ENCODE measurements around the gene STYK1.
"Not testable (repeated sequence)": the region's sequence is repeated elsewhere in the genome, so short reads cannot be mapped to it uniquely, and the experiment has no call there.

The STYK1 gene

GRCh38 chr12:10624605-10625004, 49.2 kb downstream of the STYK1 start:
- no peak overlapping the region for H3K27ac Mint-ChIP-seq
- H3K27me3 Mint-ChIP-seq, result no peaks in the 10 kb centered on the region
- H3K4me1 Mint-ChIP-seq (ENCODE audit: low read depth), result peaks cover 5% of the 10 kb centered on the region
- no peak overlapping the region for H3K4me3 Mint-ChIP-seq
- intact Hi-C loops (cut with micrococcal nuclease), result no loop called here
- no peaks in the 10 kb centered on the region for H3K9me3 Mint-ChIP-seq
- H3K36me3 Mint-ChIP-seq (ENCODE audit: low read depth), result no peaks in the 10 kb centered on the region

GRCh38 chr12:10623131-10623530, 50.7 kb downstream of the STYK1 start:
- Mint-ChIP-seq H3K27ac (no peak overlapping the region), H3K36me3 (ENCODE audit: low read depth) (no peaks in the 10 kb centered on the region), H3K4me3 (no peak overlapping the region), H3K9me3 (no peaks in the 10 kb centered on the region), H3K4me1 (ENCODE audit: low read depth) (peaks cover 5% of the 10 kb centered on the region), H3K27me3 (no peaks in the 10 kb centered on the region)
- intact Hi-C loops (cut with micrococcal nuclease), result no loop called here

DNA sequence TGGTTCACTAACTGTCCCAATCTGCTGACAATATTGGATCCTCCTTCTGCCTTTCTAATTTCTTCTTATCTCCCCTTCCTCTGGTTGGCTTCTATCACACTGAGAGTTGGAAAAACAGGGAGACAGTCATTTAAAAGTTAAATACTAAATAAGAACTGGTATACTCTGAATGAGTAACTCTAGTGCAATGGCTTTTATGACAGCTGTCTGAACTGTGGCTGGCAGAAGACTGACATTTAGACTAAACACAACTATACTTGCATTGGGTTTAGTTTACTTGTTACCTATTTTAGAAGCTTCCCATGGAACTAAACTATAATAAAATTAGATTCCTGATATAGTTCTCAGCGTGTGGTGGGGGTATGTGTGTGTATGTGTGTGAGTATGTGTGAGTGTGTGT, 52.6 kb downstream of the STYK1 start:
- intact Hi-C loops (cut with micrococcal nuclease), result no loop called here
- Mint-ChIP-seq H3K27me3 (no peaks in the 10 kb centered on the region), H3K4me1 (ENCODE audit: low read depth) (no peaks in the 10 kb centered on the region), H3K36me3 (ENCODE audit: low read depth) (no peaks in the 10 kb centered on the region), H3K9me3 (no peaks in the 10 kb centered on the region), H3K4me3 (no peak overlapping the region), H3K27ac (no peak overlapping the region)

DNA sequence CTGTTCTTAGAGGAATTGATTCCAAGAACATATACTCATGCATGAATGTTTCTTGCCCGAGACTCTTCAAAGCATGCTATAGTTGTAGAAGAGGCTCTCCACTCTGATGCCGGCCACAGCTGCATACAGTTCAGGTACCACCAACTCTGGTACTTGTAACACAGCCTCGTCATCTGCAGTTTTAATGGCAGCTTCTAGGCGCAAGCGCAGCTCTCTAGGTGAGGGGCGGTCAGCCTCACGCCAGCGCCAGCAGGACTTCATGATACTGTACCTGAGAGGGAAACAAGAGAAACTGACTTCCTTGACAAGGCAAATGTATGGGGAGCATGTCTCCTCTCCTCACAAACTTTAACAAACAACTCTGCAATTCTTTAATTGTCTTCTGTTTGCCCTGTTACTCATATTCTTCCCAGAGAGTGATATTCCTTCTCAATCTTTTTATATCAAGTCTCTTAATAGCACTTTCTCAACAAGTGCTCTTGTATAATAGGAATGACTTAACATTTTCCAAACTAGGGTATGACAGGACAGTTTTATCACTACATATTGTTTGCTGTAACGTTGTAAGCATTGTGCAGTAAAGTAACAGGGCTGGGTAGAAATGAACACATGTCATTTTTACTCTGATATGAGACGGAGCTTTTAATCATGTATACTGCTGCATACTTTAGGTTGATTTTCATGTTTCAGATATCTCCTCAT, 53.6 kb downstream of the STYK1 start:
- no peaks in the 10 kb centered on the region for H3K36me3 Mint-ChIP-seq (ENCODE audit: low read depth)
- no peaks in the 10 kb centered on the region for H3K4me1 Mint-ChIP-seq (ENCODE audit: low read depth)
- intact Hi-C loops (cut with micrococcal nuclease), result no loop called here
- H3K4me3 Mint-ChIP-seq, result no peak overlapping the region
- no peaks in the 10 kb centered on the region for H3K9me3 Mint-ChIP-seq
- H3K27ac Mint-ChIP-seq, result no peak overlapping the region
- no peaks in the 10 kb centered on the region for H3K27me3 Mint-ChIP-seq

GRCh38 chr12:10618338-10618987, 55.4 kb downstream of the STYK1 start:
- Mint-ChIP-seq H3K4me1 (ENCODE audit: low read depth) (no peaks in the 10 kb centered on the region), H3K4me3 (no peak overlapping the region), H3K27me3 (no peaks in the 10 kb centered on the region), H3K36me3 (ENCODE audit: low read depth) (peaks cover 3% of the 10 kb centered on the region), H3K9me3 (no peaks in the 10 kb centered on the region), H3K27ac (no peak overlapping the region)
- intact Hi-C loops (cut with micrococcal nuclease), result loop anchor here (10.0 kb wide), 1 partner anchor 106 kb away; the partner anchor contains the start of gene YBX3

DNA sequence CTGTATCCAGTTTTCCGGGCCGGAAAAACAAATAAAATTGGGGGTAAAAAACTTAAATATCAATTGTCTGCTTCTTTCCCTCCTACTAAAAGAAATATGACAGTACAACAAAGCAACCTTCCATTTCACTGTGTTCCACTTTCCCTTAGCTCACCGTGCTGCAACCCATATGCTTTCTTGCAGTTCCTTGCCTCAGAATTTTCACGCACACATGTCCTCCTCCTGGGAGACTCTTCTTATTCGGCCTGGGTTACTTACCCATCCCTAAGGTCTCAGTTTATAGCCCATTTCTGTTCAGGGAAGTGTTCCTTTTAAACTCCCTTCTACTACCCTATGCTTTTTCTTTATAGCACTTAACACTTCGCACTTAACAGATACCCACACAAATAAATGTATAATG, 56.0 kb downstream of the STYK1 start:
- no peak overlapping the region for H3K4me3 Mint-ChIP-seq
- peaks cover 9% of the 10 kb centered on the region for H3K36me3 Mint-ChIP-seq (ENCODE audit: low read depth)
- intact Hi-C loops (cut with micrococcal nuclease), result loop anchor here (10.0 kb wide), 1 partner anchor 107 kb away; the partner anchor contains the start of gene YBX3
- H3K27me3 Mint-ChIP-seq, result no peaks in the 10 kb centered on the region
- no peaks in the 10 kb centered on the region for H3K9me3 Mint-ChIP-seq
- peaks cover 2% of the 10 kb centered on the region for H3K4me1 Mint-ChIP-seq (ENCODE audit: low read depth)
- H3K27ac Mint-ChIP-seq, result no peak overlapping the region

GRCh38 chr12:10615532-10615931, 58.3 kb downstream of the STYK1 start:
- H3K27ac Mint-ChIP-seq, result no peak overlapping the region
- H3K36me3 Mint-ChIP-seq (ENCODE audit: low read depth), result peaks cover 9% of the 10 kb centered on the region
- no peaks in the 10 kb centered on the region for H3K27me3 Mint-ChIP-seq
- H3K4me1 Mint-ChIP-seq (ENCODE audit: low read depth), result peaks cover 14% of the 10 kb centered on the region
- no peak overlapping the region for H3K4me3 Mint-ChIP-seq
- intact Hi-C loops (cut with micrococcal nuclease), result loop anchor here (10.0 kb wide), 1 partner anchor 109 kb away; the partner anchor contains the start of gene YBX3
- no peaks in the 10 kb centered on the region for H3K9me3 Mint-ChIP-seq

DNA sequence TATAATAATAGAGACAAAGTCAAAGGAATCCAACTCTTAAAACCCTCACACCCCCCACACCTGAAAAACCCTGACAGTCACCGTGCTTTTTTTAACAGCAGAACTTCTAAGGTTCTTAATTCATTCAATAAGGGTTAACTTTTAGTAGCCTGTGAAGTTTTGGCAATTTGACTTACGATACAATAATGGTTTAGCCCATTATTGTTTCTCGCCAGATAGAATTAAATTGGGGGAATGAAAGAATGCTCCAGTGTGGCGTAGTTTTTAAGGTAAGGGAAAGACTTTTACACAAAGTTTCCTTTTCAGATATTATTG, 59.8 kb downstream of the STYK1 start:
- peaks cover 22% of the 10 kb centered on the region for H3K36me3 Mint-ChIP-seq (ENCODE audit: low read depth)
- H3K9me3 Mint-ChIP-seq, result no peaks in the 10 kb centered on the region
- intact Hi-C loops (cut with micrococcal nuclease), result loop anchor here (10.0 kb wide), 1 partner anchor 111 kb away; the partner anchor contains the start of gene YBX3
- peaks cover 14% of the 10 kb centered on the region for H3K4me1 Mint-ChIP-seq (ENCODE audit: low read depth)
- peak overlapping the region; percentile 100 for H3K27ac Mint-ChIP-seq
- peak overlapping the region; percentile 100 for H3K4me3 Mint-ChIP-seq
- H3K27me3 Mint-ChIP-seq, result no peaks in the 10 kb centered on the region

DNA sequence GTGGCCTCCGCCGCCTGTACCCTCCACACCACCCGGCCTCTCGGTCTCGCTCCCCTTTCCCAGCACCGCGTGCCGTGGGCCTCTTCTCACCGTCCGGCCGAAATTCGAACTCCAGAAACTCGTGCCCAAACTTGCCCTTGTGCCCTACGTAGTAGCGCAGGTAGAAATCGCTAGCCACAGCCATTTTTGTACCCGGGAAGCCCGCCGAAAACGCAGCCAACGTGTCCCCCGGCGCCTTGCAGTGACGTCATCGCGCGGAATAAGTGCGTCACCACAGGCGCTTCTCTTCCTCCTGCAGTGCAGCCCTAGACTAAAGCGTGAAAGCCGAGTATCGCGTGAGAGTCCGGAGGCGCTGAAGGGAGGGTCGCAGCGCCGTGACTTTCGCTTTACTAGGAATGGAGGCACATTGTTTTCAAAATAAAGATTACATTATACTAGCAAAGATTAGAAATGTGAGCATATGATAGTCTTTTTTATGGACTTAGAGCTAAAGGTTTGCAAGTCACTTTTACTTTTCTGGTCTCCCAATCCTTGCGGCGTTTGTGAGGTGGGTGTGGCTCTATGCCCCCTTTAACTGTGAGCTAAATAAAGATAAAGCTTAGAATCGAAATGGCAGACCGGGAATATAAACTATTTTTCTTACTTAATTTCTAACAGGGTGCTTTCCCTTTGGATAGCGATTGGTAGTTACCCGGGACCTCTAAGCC, 60.4 kb downstream of the STYK1 start, which contains the start of gene MAGOHB:
Gene MAGOHB, minus strand, starts transcription at position 261 of the 707 bp plus-strand sequence. Its CDS starts 77 bp downstream, at position 184.
- Mint-ChIP-seq H3K27ac (peak within 1 kb of the TSS; percentile 100), H3K4me1 (ENCODE audit: low read depth) (peaks cover 14% of the 10 kb centered on the region), H3K27me3 (no peaks in the 10 kb centered on the region), H3K9me3 (no peaks in the 10 kb centered on the region), H3K36me3 (ENCODE audit: low read depth) (peaks cover 26% of the 10 kb centered on the region), H3K4me3 (peak within 1 kb of the TSS; percentile 100)
- intact Hi-C loops (cut with micrococcal nuclease), result loop anchor here (1.0 to 10.0 kb wide), 2 partner anchors 111 to 137 kb away; partner anchors contain the start of gene YBX3

- peaks cover 14% of the 10 kb centered on the region for H3K4me1 Mint-ChIP-seq (ENCODE audit: low read depth)
- peak overlapping the region; percentile 100 for H3K4me3 Mint-ChIP-seq
- peaks cover 26% of the 10 kb centered on the region for H3K36me3 Mint-ChIP-seq (ENCODE audit: low read depth)
- intact Hi-C loops (cut with micrococcal nuclease), result loop anchor here (1.0 to 10.0 kb wide), 2 partner anchors 112 to 137 kb away; partner anchors contain the start of gene YBX3
- no peaks in the 10 kb centered on the region for H3K27me3 Mint-ChIP-seq
- H3K27ac Mint-ChIP-seq, result peak overlapping the region; percentile 100
- H3K9me3 Mint-ChIP-seq, result no peaks in the 10 kb centered on the region
Observed at GRCh38 chr12:10612984-10613348, 60.9 kb downstream of the STYK1 start.

GRCh38 chr12:10612110-10612509, 61.7 kb downstream of the STYK1 start:
- Mint-ChIP-seq H3K27me3 (no peaks in the 10 kb centered on the region), H3K4me3 (peak overlapping the region; percentile 100), H3K27ac (no peak overlapping the region), H3K9me3 (no peaks in the 10 kb centered on the region), H3K36me3 (ENCODE audit: low read depth) (peaks cover 31% of the 10 kb centered on the region), H3K4me1 (ENCODE audit: low read depth) (peaks cover 14% of the 10 kb centered on the region)
- intact Hi-C loops (cut with micrococcal nuclease), result loop anchor here (10.0 kb wide), 1 partner anchor 113 kb away; the partner anchor contains the start of gene YBX3

- not testable (repeated sequence) for H3K27me3 Mint-ChIP-seq, H3K27ac Mint-ChIP-seq, H3K9me3 Mint-ChIP-seq, H3K4me3 Mint-ChIP-seq
- intact Hi-C loops (cut with micrococcal nuclease), result loop anchor here (10.0 kb wide), 1 partner anchor 114 kb away; the partner anchor contains the start of gene YBX3
- Mint-ChIP-seq H3K4me1 (ENCODE audit: low read depth) (peaks cover 14% of the 10 kb centered on the region), H3K36me3 (ENCODE audit: low read depth) (peaks cover 34% of the 10 kb centered on the region)
Observed at GRCh38 chr12:10611258-10611657, 62.6 kb downstream of the STYK1 start.

DNA sequence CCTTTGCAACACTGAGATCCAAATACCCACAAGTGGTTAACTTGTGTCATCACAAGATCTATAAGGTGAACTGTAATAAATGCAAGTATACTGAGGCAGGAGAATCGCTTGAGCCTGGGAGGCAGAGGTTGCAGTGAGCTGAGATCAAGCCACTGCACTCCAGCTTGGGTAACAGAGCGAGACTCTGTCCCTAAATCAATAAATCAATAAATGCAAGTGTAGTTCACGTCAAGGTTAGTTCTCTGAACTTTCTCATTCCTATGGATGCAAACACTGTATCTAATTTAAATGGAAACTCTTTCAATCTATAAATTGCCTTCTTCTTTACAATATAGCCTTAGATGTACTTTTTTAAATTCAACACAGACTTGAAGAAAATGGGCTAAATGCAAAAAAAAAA, 63.7 kb downstream of the STYK1 start:
- peaks cover 14% of the 10 kb centered on the region for H3K4me1 Mint-ChIP-seq (ENCODE audit: low read depth)
- peaks cover 34% of the 10 kb centered on the region for H3K36me3 Mint-ChIP-seq (ENCODE audit: low read depth)
- H3K9me3 Mint-ChIP-seq, result no peaks in the 10 kb centered on the region
- intact Hi-C loops (cut with micrococcal nuclease), result loop anchor here (10.0 kb wide), 1 partner anchor 115 kb away; the partner anchor contains the start of gene YBX3
- no peak overlapping the region for H3K4me3 Mint-ChIP-seq
- H3K27me3 Mint-ChIP-seq, result no peaks in the 10 kb centered on the region
- no peak overlapping the region for H3K27ac Mint-ChIP-seq
